BJ (cell line): ENCODE data around the gene CASTOR1. TPM values are rescaled to one million over a fixed set of nuclear protein-coding genes. Genes with fewer than 3 reads are reported as not detected.

Experiments
- CTCF ChIA-PET: fragments of 350-600 bp; formaldehyde crosslinking; extraction: SDS; loops from one replicate; lab custom pipeline; 2021; ENCODE audit warnings: antibody characterized with exemption, inconsistent platforms; lab: Yijun Ruan, JAX
- POLR2A ChIA-PET: fragments of 300-600 bp; sonication (Branson Sonifier 250); formaldehyde crosslinking; extraction: SDS; loops from one replicate; lab custom pipeline; 2021; ENCODE audit warnings: antibody characterized with exemption; lab: Charles Lee
- DNase-seq: peaks from one replicate; pipeline ENCODE4 v3.0.0-alpha.2; 2011; ENCODE audit warnings: low read depth
- H3K27me3 ChIP-seq: 2 replicates; pipeline ENCODE4 v1.6.0; 2011; ENCODE audit warnings: low read length; ENCODE audit not compliant: control insufficient read depth, insufficient read depth
- H3K36me3 ChIP-seq: 2 replicates; pipeline ENCODE4 v1.5.1; 2011; ENCODE audit warnings: low read length; ENCODE audit not compliant: control insufficient read depth, insufficient read depth
- H3K4me3 ChIP-seq: 2 replicates; pipeline ENCODE4 v1.5.1; 2011; ENCODE audit warnings: low read depth, mild to moderate bottlenecking, control low read depth, low read length
- CTCF ChIP-seq: IDR thresholded peaks from 2 replicates; pipeline ENCODE4 v1.5.1; 2011; ENCODE audit warnings: low read depth, mild to moderate bottlenecking, control low read depth, inconsistent platforms, low read length, moderate library complexity; ENCODE audit not compliant: insufficient read depth
- polyA plus RNA-seq: library from polyadenylated mRNA; depleted of rRNA; stranded (reverse); fragments of >200 nt; gene quantifications from 2 replicates; pipeline ENCODE4 v1.2.3, GENCODE V29; 2011

CASTOR1 gene
- polyA plus RNA-seq, 1 experiment: 16.4 TPM

GRCh38 chr22:30313527-30314363 lies 24.4 kb upstream of the CASTOR1 start:
- ChIA-PET CTCF (interaction anchor here (1.2 kb wide), 1 partner anchor 26 kb away, joined by 6 read pairs; no protein-coding TSS in a partner anchor), POLR2A (no interaction called here)
- no peak for TF ChIP-seq CTCF
- Histone ChIP-seq H3K4me3 (no peak overlapping the region), H3K36me3 (0 out of 2 replicates have a peak, but pooled peaks cover 1% of the 10 kb centered on the region), H3K27me3 (no peaks in the 10 kb centered on the region)
- DNase-seq: no peak

GRCh38 chr22:30312053-30312452 lies 22.7 kb upstream of the CASTOR1 start:
- no peak for TF ChIP-seq CTCF
- no peaks in the 10 kb centered on the region for H3K27me3 ChIP-seq
- CTCF ChIA-PET: interaction anchor here (1.0 to 1.2 kb wide), 2 partner anchors 12 to 24 kb away, joined by 5 to 8 read pairs; no protein-coding TSS in a partner anchor
- H3K4me3 ChIP-seq: no peak overlapping the region
- DNase-seq: no peak
- H3K36me3 ChIP-seq: no peaks in the 10 kb centered on the region
- POLR2A ChIA-PET: no interaction called here

- DNase-seq: no peak
- Histone ChIP-seq H3K4me3 (no peak overlapping the region), H3K36me3 (no peaks in the 10 kb centered on the region), H3K27me3 (no peaks in the 10 kb centered on the region)
- POLR2A ChIA-PET: no interaction called here
- CTCF ChIA-PET: interaction anchor here (1.2 kb wide), 1 partner anchor 23 kb away, joined by 8 read pairs; no protein-coding TSS in a partner anchor
- no peak for TF ChIP-seq CTCF
These were observed 21.8 kb upstream of the CASTOR1 start for GRCh38 chr22:30310881-30311771.

GRCh38 chr22:30309951-30310741 lies 20.8 kb upstream of the CASTOR1 start:
- no peak for TF ChIP-seq CTCF
- DNase-seq: no peak
- Histone ChIP-seq H3K36me3 (no peaks in the 10 kb centered on the region), H3K27me3 (no peaks in the 10 kb centered on the region), H3K4me3 (no peak overlapping the region)
- CTCF ChIA-PET: interaction anchor here (0.6 to 2.2 kb wide), 4 partner anchors 14 to 674 kb away, joined by 3 to 6 read pairs (median 4); partner anchors contain the start of genes CCDC157 and SF3A1
- POLR2A ChIA-PET: no interaction called here
